ENCODE data around the gene GLO1. TPM values are rescaled to one million over a fixed set of nuclear protein-coding genes. Genes with fewer than 3 reads are reported as not detected.

The GLO1 gene
- total RNA-seq, 1 experiment from 2014 or later = 125 TPM

GRCh38 chr6:38681850-38682249 is 21.1 kb downstream of the GLO1 start:
- intact Hi-C loops (cut with micrococcal nuclease; ENCODE audit: unreplicated experiment) = no loop called here
- BruUV-seq (replicated peaks) = no TSS peak
- ChIA-PET CTCF (no interaction called here), POLR2A (no interaction called here)
- Histone ChIP-seq H3K27ac (ENCODE audit: low read length) (no peak overlapping the region), H3K9me3 (ENCODE audit: control insufficient read depth, insufficient read depth, low read depth, low read length) (no peaks in the 10 kb centered on the region), H3K27me3 (ENCODE audit: control insufficient read depth, insufficient read depth, low read length) (no peaks in the 10 kb centered on the region), H3K36me3 (ENCODE audit: control insufficient read depth, insufficient read depth, low read length) (peaks cover 28% of the 10 kb centered on the region), H3K4me3 (ENCODE audit: low read depth in 2 of 2, low read length in 2 of 2) (no peak overlapping the region), H3K4me1 (ENCODE audit: control insufficient read depth, insufficient read depth, low read length) (no peaks in the 10 kb centered on the region)
- no peak for TF ChIP-seq POLR2AphosphoS5 (IDR thresholded peaks at IDR 0.05; ENCODE audit: low read depth, low read length)
- TF ChIP-seq TCF7L2 (IDR thresholded peaks at IDR 0.05; ENCODE audit: low read depth, low read length) = no peak
- no peak for TF ChIP-seq SIN3A (IDR thresholded peaks at IDR 0.05; ENCODE audit: borderline replicate concordance, insufficient read depth, low read depth, low read length)
- TF ChIP-seq REST (IDR thresholded peaks at IDR 0.05; ENCODE audit: insufficient read depth in 1 of 2, low read depth in 2 of 2, low read length in 1 of 2) = no peak
- no peak; the same call in 1 of the 2 replicates for TF ChIP-seq CTCF (IDR thresholded peaks at IDR 0.05)
- in situ Hi-C loops (cut with HindIII; ENCODE audit: low pct_unique_long_range_greater_than_20kb, low sequenced_read_pairs) = no loop called here
- no peak for ATAC-seq
- DNase-seq (ENCODE audit: low read depth, low spot score) = no peak

GRCh38 chr6:38679668-38680067 is 23.3 kb downstream of the GLO1 start:
- ChIA-PET CTCF (interaction anchor here (0.6 kb wide), 1 partner anchor 110 kb away, joined by 5 read pairs; no protein-coding TSS in a partner anchor), POLR2A (interaction anchor here (0.5 to 0.6 kb wide), 2 partner anchors 24 to 583 kb away, joined by 3 to 6 read pairs; no protein-coding TSS in a partner anchor)
- Histone ChIP-seq H3K27ac (ENCODE audit: low read length) (no peak overlapping the region), H3K4me3 (ENCODE audit: low read depth in 2 of 2, low read length in 2 of 2) (no peak overlapping the region), H3K36me3 (ENCODE audit: control insufficient read depth, insufficient read depth, low read length) (peaks cover 31% of the 10 kb centered on the region), H3K9me3 (ENCODE audit: control insufficient read depth, insufficient read depth, low read depth, low read length) (no peaks in the 10 kb centered on the region), H3K4me1 (ENCODE audit: control insufficient read depth, insufficient read depth, low read length) (no peaks in the 10 kb centered on the region), H3K27me3 (ENCODE audit: control insufficient read depth, insufficient read depth, low read length) (no peaks in the 10 kb centered on the region)
- TF ChIP-seq POLR2AphosphoS5 (IDR thresholded peaks at IDR 0.05; ENCODE audit: low read depth, low read length) = no peak
- TF ChIP-seq TCF7L2 (IDR thresholded peaks at IDR 0.05; ENCODE audit: low read depth, low read length) = no peak
- no peak for TF ChIP-seq SIN3A (IDR thresholded peaks at IDR 0.05; ENCODE audit: borderline replicate concordance, insufficient read depth, low read depth, low read length)
- TF ChIP-seq CTCF (IDR thresholded peaks at IDR 0.05) = no peak
- no peak for TF ChIP-seq REST (IDR thresholded peaks at IDR 0.05; ENCODE audit: insufficient read depth in 1 of 2, low read depth in 2 of 2, low read length in 1 of 2)
- in situ Hi-C loops (cut with HindIII; ENCODE audit: low pct_unique_long_range_greater_than_20kb, low sequenced_read_pairs) (no loop called here), intact Hi-C loops (cut with micrococcal nuclease; ENCODE audit: unreplicated experiment) (no loop called here)
- no peak for ATAC-seq
- DNase-seq (ENCODE audit: low read depth, low spot score) = no peak
- BruUV-seq (replicated peaks) = no TSS peak

Data from Panc1 (cell line).